Retina (tissue), 1 donor: Measurements from ENCODE around the gene LRRC38.
A peak's percentile ranks its signal among the peaks of the same experiment; 100 is the strongest.

Experiments
- DNase-seq: peaks from one replicate; pipeline ENCODE4 v3.0.0-alpha.2; 2016

Gene LRRC38

GRCh38 chr1:13516606-13517005 is 2.8 kb upstream of the LRRC38 start:
- DNase-seq, result no peak

DNA sequence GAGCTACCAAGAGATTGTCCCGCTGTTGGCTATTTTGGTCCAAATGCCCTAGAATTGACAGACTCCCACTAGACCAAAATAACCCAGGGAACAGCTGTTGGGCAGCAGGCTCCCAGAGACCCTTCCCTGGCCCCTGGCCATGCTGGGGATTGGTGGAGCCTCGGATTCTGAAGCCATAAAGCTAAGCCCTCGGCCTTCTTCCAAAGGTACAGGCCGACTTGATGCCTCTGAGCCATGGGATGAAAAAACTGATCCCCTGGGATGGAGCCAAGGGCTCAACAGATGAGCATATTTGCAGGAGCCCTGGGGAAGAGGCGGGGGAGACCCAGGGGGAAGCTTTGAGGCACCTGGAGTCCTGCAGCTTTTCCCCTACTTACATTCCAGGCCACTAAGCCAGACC is 1.0 kb upstream of the LRRC38 start:
- DNase-seq, result no peak

DNA sequence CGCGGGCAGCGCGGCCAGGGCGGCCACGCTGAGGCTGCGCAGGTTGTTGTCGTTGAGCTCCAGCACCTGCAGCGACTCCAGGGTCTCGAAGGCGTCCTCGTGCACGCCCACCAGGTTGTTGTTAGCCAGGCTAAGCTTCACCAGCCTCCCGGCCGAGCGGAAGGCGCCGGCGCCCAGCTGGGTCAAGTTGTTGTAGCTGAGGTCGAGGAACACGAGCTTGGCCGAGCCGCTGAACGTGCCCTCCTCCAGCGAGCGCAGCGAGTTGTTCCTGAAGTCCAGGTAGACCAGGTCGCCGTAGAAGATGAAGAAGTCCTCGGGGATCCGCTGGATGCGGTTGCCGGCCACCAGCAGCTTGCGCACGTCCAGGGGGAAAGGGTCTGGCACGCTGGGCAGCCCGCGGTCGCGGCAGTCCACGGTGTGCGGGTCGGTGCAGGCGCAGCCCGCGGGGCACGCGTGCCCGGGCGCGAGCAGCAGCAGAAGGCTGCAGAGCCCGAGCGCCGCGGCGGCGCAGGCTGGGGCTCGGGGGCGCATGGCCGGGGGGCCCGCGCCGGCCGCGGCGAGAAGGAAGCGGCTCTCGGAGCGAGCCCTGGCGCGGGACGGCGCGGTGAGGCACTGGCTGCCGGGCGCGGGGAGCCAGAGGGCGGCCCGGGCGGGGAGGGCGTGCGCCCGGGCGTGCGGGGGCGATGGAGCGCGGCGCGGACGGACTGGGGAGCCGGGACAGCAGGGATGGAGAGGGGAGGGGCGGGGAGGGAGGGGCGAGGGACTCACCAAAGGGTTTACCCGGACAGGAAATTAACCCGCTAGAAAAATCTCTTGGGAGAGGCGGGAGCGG is 524 bp downstream of the LRRC38 start:
- peak; percentile 52 for DNase-seq

GRCh38 chr1:13512472-13512871 is 1.3 kb downstream of the LRRC38 start:
- no peak for DNase-seq

GRCh38 chr1:13510499-13510898 is 3.3 kb downstream of the LRRC38 start:
- no peak for DNase-seq

DNA sequence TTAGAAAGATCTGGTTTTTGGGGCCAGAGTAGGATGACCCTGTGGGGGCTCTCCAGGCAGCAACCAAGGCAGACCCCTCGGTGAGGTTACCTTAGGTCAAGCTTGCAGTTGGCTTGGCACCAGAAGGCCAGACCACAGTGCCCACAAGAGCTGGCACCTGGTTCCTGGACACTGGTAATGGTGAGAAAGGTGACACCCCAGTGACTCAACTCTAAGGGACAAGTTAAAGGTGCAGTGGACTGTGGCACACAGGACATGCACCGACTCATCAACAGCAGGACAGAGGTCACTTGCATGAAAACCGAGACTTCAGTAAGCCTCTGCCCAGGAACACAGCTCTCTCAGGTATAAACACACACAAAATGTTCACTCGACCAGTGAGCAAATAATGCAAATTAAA is 6.7 kb downstream of the LRRC38 start:
- no peak for DNase-seq

- DNase-seq, result no peak
These were observed 8.8 kb downstream of the LRRC38 start for GRCh38 chr1:13505020-13505419.

- no peak for DNase-seq
These were observed 13.0 kb downstream of the LRRC38 start for GRCh38 chr1:13500806-13501205.

DNA sequence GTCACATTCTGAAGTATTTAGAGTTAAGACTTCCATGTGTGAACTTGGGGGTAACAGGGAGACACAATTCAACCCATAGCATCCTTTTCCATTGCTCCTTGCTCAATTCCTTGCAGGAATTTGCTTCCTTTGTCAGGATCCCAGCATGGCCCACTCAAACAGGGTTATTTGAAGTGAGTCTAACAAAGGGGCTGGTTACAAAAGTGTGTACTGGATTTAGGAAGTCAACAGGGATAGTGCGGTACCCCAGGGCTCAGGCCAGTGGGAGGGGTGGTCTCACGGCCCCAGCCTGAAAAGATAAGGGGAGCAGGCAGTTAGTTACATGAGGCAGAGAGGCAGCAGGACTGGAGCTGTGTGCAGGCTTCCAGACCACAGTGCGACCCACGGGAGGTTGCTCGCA is 14.4 kb downstream of the LRRC38 start:
- no peak for DNase-seq

GRCh38 chr1:13498553-13498952 is 15.2 kb downstream of the LRRC38 start:
- DNase-seq, result no peak

DNA sequence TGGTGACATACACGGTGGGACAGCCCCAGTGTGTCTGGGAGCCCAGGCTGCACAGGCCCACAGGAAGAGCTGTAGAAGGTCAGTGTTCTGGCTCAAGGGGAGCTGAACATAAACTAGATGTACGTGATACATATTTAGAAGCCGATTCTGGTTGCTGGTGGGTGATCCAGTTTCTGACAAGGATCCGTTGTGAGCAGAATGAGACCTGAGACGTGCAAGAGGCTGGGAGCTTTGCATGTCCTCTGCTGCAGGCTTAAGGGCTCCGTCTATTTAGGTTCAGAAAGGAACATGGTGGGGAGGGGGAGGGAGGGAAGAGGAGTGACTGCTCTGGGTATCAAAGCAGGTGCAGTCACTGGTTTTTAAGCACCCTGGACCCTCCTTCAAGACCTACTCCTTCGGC is 18.6 kb downstream of the LRRC38 start:
- DNase-seq, result no peak

GRCh38 chr1:13494712-13495111 is 19.1 kb downstream of the LRRC38 start:
- DNase-seq, result no peak

DNA sequence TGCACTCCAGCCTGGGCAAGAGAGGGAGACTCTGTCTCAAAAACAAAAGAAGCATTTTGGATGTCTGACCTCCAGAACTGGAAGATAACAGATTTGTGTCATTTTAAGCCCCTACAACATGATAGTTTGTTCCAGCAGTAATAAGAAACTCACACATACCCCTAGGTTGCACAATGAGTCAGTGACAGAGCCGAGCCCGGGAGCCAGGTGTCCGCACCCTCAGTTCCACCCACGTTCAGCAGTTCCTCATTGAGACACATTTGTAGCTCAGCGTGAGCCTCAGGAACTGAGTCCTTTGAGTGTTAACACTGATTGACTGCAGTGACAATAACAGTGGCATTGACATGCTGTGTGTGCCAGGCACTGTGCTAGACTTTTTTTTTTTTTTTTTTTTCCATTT is 19.8 kb downstream of the LRRC38 start:
- no peak for DNase-seq

DNA sequence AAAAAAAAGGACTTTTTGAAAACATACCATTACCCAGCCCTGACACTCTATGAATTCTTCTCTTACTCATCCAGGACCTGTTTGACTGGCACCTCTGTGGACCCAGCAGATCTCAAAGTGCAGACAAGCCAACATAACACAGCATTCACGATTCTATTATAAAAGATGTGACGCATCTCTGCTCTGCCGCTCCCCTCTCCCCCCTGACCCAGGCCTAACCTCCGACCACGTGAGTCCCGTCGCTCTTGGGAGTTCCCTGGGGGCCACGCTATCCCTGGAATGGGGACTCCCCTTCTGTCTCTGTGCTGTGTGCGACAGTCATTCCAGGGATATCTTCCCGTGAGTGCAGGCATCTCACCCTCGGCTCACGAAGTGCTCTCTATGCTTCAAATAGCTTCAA is 21.1 kb downstream of the LRRC38 start:
- no peak for DNase-seq

DNA sequence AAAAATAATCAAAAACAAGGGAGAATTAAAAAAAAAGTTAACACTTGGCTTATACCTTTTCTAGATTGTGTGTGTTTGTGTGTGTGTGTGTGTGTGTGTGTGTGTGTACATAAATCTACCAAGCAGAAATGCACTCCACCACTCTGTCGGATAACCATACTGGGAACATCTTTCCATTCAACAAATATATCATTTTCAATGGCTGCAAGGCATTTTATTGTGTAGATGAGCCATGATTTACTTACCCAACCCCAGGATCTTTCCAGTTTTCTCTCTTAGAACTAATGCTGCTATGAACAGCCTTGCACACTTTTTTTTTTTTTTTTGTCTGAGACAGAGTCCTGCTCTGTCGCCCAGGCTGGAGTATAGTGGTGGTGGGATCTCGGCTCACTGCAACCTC is 25.8 kb downstream of the LRRC38 start:
- no peak for DNase-seq

- no peak for DNase-seq
These were observed 26.5 kb downstream of the LRRC38 start for GRCh38 chr1:13487143-13487868.

DNA sequence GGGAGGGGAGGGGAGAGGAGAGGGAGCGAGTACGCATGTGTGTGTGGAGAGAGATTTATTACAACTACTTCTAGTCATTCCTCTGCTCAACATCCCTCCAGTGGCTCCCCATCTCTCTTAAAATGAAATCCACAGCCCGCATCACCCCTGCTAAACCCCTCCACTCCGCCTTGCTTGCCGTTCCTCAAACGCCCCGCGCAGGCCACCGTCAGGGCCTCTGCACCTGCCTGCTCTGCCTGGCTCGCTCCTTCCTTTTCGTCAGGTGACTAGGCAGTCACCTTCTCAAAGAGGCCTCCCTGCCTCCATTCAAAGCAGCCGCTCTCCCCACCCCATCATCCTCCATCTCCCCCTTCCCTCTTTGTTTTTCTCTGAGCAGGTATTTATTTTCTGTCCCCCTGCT is 29.9 kb downstream of the LRRC38 start:
- no peak for DNase-seq

DNA sequence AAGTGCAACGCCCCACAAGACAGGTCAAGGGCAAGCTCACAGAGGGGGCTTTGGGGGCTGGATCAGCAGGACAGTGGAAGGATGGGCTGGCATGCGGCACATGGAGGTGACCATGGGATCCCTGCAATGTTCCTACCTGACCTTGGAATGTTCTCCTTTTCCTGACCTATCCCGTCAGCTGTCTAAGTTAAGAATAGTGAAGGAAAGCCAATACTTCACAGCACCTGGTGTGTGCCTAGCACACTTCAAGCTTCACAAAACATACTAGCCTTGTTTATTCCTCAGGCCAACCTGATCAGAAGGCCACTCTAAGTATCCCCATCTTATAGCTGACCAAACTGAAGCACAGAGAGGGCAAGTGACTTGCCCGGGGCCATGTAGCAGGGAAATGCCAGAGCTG is 31.2 kb downstream of the LRRC38 start:
- no peak for DNase-seq

GRCh38 chr1:13479171-13479856 is 34.5 kb downstream of the LRRC38 start:
- DNase-seq, result no peak

GRCh38 chr1:13478692-13479091 is 35.1 kb downstream of the LRRC38 start:
- no peak for DNase-seq

- DNase-seq, result no peak
These were observed 44.5 kb downstream of the LRRC38 start for GRCh38 chr1:13469343-13469742.

DNA sequence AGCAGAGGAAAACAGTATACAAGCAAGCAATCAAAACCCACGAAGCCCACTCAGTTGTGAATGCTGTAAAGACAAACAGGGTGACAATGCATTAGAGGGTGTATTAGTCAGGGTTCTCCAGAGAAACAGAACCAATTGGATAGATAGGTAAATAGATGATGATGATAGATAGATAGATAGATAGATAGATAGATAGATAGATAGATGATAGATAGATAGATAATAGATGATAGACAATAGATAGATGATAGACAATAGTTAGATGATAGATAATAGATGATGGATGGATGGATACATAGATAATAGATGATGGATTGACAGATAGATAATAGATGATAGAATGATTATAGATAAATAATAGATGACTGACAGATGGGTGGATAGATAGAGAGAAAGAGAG is 48.3 kb downstream of the LRRC38 start:
- DNase-seq, result no peak

DNA sequence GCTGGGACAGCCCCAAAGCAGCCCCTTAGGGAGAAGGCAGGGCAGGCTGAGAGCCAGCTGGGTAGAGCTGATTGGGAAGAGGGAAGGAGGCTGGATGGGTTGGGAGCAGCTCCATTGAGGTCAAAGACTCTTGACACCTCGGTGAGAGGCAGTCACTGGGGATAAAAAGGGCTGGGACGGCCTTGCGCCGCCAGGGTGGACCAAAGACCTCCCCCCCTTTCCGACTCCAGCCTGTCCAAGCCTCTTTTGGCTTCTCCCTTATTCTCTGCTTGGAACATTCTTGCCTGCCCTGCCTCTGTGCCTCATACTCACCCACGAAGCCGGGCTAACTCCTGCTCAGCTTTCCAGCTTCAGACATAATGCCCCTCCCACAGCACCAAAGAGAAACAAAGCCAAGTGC is 51.1 kb downstream of the LRRC38 start:
- no peak for DNase-seq

GRCh38 chr1:13461977-13462376 is 51.8 kb downstream of the LRRC38 start:
- DNase-seq, result no peak
